Nephron (organoid): ENCODE data around the gene RNF130.

ENCODE experiments used
- H3K27ac Mint-ChIP-seq, 3 experiments: 2 replicates each; pipeline ENCODE4 v1.8.0; 2020; ENCODE audit warnings: mixed read lengths in 3 of 3, mild to moderate bottlenecking in 2 of 3, moderate library complexity in 1 of 3
- H3K27me3 Mint-ChIP-seq: 2 replicates; pipeline ENCODE4 v1.8.0; 2021; ENCODE audit warnings: low read depth, mild to moderate bottlenecking, moderate library complexity, mixed read lengths
- H3K36me3 Mint-ChIP-seq: 2 replicates; pipeline ENCODE4 v1.8.0; 2020; ENCODE audit warnings: low read depth, mixed read lengths
- H3K4me1 Mint-ChIP-seq: 2 replicates; pipeline ENCODE4 v1.8.0; 2020; ENCODE audit warnings: mixed read lengths
- H3K4me3 Mint-ChIP-seq, 3 experiments: 2 replicates each; pipeline ENCODE4 v1.8.0; 2020; ENCODE audit warnings: mild to moderate bottlenecking in 3 of 3, mixed read lengths in 3 of 3, moderate library complexity in 2 of 3
- H3K9me3 Mint-ChIP-seq: 2 replicates; pipeline ENCODE4 v1.8.0; 2020; ENCODE audit warnings: mixed read lengths
- TF ChIP-seq, protein P1 (sequence below), 3 experiments: fragments of 200-600 bp; sonication (generic); IDR thresholded peaks; one replicate each; pipeline ENCODE4 v1.5.0; 2021; ENCODE audit warnings: antibody characterized with exemption in 3 of 3; ENCODE audit not compliant: unreplicated experiment in 3 of 3

The RNF130 gene

DNA sequence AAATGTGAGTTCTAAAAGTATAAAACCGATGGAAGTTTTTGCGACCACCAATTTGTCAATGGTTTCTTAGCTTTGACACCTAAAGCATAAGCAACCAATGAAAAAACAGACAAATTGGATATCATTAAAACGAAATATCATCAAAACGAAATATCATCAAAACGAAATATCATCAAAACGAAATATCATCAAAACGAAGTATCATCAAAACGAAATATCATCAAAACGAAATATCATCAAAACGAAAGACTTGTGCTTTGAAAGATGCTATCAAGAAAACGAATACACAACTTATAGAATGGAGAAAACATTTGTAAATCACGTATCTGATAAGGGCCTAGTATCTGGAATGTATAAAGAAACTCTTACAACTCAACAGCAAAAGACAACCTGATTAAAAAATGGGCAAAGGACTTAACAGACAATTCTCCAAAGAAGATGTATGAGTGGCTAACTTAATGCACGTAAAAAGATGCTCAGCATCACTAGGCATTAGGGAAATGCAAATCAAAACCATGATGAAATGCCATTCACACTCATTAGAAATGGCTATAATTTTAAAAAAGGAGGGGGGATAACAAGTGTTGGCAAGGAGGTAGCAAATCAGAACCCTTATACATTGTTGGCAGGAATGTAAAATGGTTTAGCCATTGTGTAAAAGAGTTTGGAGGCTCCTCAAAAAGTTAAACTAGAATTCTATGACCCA lies 134.4 kb downstream of the RNF130 start:
- no peak overlapping the region for H3K4me3 Mint-ChIP-seq
- H3K27ac Mint-ChIP-seq, result no peak overlapping the region
- H3K36me3 Mint-ChIP-seq, result peaks cover 34% of the 10 kb centered on the region
- TF ChIP-seq, protein P1, sequence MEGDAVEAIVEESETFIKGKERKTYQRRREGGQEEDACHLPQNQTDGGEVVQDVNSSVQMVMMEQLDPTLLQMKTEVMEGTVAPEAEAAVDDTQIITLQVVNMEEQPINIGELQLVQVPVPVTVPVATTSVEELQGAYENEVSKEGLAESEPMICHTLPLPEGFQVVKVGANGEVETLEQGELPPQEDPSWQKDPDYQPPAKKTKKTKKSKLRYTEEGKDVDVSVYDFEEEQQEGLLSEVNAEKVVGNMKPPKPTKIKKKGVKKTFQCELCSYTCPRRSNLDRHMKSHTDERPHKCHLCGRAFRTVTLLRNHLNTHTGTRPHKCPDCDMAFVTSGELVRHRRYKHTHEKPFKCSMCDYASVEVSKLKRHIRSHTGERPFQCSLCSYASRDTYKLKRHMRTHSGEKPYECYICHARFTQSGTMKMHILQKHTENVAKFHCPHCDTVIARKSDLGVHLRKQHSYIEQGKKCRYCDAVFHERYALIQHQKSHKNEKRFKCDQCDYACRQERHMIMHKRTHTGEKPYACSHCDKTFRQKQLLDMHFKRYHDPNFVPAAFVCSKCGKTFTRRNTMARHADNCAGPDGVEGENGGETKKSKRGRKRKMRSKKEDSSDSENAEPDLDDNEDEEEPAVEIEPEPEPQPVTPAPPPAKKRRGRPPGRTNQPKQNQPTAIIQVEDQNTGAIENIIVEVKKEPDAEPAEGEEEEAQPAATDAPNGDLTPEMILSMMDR (IDR thresholded peaks at IDR 0.05; ENCODE audit: unreplicated experiment in 3 of 3), result no peak
- no peaks in the 10 kb centered on the region for H3K27me3 Mint-ChIP-seq
- peaks cover 6% of the 10 kb centered on the region for H3K9me3 Mint-ChIP-seq
- H3K4me1 Mint-ChIP-seq, result no peaks in the 10 kb centered on the region

DNA sequence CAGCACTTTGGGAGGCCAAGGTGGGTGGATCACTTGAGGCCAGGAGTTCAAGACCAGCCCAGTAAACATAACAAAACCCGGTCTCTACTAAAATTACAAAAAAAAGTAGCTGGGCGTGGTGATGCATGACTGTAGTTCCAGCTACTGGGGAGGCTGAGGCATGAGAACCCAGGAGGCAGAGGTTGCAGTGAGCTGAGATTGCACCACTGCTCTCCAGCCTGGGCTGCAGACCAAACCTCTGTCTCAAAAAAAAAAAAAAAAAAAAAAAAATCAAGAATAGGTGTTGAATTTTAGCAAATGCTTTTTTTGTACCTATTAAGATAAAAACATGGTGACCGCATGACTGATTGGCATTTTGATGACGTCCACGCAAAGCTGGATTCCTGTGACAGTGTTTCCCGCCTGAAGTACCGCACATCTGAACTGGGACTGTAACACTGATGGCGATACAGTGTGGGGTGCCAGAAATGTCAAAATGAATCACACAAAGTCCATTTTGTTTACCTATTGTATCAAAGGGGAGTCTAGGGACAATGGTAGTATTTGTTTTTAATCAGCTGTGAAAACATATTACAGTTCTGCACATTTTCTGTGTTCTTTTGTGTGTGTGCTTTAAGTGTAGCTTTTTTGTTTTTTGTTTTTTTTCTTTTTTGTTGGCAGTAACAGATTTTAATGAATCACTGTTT lies 140.6 kb downstream of the RNF130 start:
- Mint-ChIP-seq H3K36me3 (peaks cover 10% of the 10 kb centered on the region), H3K27me3 (no peaks in the 10 kb centered on the region), H3K27ac (no peak overlapping the region), H3K4me1 (no peaks in the 10 kb centered on the region), H3K4me3 (no peak overlapping the region), H3K9me3 (peaks cover 5% of the 10 kb centered on the region)
- TF ChIP-seq, protein P1 (IDR thresholded peaks at IDR 0.05; ENCODE audit: unreplicated experiment in 3 of 3), result no peak

DNA sequence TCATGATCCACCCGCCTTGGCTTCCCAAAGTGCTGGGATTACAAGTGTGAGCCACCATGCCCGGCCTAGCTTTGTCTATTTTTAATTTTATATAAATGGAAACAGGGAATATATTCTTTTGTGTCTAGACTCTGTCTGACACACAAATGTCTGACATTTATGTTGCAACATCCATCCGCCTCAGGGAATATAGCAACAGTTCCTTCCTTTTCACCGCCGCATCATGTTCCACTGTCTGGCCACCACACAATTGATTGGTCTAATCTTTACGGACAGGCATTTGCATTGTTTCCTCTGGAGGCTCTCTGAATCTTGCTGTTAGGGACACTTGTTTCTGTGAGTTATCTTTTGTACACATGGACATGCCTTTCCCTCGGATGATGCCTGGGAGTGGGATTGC lies 143.7 kb downstream of the RNF130 start:
- TF ChIP-seq, protein P1 (IDR thresholded peaks at IDR 0.05; ENCODE audit: unreplicated experiment in 3 of 3), result no peak
- Mint-ChIP-seq H3K4me3 (no peak overlapping the region), H3K36me3 (no peaks in the 10 kb centered on the region), H3K27me3 (no peaks in the 10 kb centered on the region), H3K4me1 (no peaks in the 10 kb centered on the region), H3K27ac (peak overlapping the region in 2 of 3 experiments; percentile 42 to 78), H3K9me3 (peaks cover 7% of the 10 kb centered on the region)

DNA sequence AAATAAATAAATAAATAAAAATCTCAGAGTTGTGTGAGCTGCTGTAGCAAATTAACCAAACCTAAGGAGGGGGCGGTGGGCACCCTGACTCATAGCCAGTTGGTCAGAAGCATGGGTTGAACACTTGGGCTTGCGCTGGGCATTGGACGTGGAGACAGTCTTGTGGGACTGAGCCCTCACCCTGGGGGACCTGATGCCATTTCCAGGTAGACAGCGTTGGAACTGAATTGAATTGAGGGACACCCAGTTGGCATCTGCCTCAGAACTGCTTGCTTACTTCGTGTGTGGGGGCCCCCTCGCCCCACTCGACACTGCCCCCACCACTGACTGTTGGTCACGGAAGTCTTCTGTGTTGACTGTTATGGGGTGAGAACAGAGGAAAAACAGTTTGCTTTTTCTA lies 144.9 kb downstream of the RNF130 start:
- Mint-ChIP-seq H3K4me3 (no peak overlapping the region), H3K9me3 (peaks cover 7% of the 10 kb centered on the region), H3K4me1 (no peaks in the 10 kb centered on the region), H3K27me3 (no peaks in the 10 kb centered on the region), H3K27ac (no peak overlapping the region), H3K36me3 (no peaks in the 10 kb centered on the region)
- TF ChIP-seq, protein P1 (IDR thresholded peaks at IDR 0.05; ENCODE audit: unreplicated experiment in 3 of 3), result no peak

DNA sequence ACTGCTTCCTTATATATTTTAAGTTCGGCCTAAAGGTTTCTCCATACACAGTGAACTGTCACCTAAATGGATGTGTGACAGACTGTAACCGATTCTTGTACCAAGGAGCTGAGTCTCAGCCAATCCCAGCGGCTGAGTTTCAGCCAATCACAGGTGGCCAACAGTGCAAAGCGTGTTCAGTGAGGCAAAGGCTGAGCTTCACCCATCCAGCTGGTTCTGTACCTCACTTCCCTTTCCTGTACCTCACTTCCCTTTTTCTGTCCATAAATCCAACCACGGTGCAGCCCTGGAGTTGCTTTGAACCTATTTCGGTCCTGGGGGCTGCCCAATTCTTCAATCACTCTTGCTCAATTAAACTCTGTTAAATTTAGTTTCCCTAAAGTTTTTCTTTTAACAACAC lies 148.1 kb downstream of the RNF130 start:
- H3K27ac Mint-ChIP-seq, result no peak overlapping the region
- no peaks in the 10 kb centered on the region for H3K4me1 Mint-ChIP-seq
- H3K9me3 Mint-ChIP-seq, result peaks cover 7% of the 10 kb centered on the region
- TF ChIP-seq, protein P1 (IDR thresholded peaks at IDR 0.05; ENCODE audit: unreplicated experiment in 3 of 3), result no peak
- H3K27me3 Mint-ChIP-seq, result peaks cover 3% of the 10 kb centered on the region
- no peak overlapping the region for H3K4me3 Mint-ChIP-seq
- H3K36me3 Mint-ChIP-seq, result no peaks in the 10 kb centered on the region

DNA sequence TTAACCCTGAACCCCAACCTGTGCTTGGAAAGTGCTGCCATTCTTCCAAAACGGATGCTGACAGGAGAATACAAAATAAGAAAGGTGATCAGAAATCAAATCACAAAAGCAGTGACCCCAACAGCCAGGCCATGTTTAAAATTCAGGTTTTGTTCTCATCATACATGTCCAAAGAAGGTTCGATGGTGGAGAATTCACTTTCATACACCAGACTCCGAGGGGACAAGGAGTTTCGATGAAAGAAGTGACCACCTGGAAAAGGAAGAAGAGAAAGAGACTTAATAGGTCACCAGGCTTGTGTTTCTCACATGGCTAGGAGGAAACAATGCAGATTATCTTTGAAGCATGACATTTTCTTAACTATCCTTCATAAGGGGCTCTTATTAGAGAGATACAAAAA lies 151.4 kb downstream of the RNF130 start:
- no peak overlapping the region for H3K4me3 Mint-ChIP-seq
- H3K27me3 Mint-ChIP-seq, result peaks cover 4% of the 10 kb centered on the region
- H3K27ac Mint-ChIP-seq, result no peak overlapping the region
- H3K4me1 Mint-ChIP-seq, result no peaks in the 10 kb centered on the region
- no peaks in the 10 kb centered on the region for H3K36me3 Mint-ChIP-seq
- TF ChIP-seq, protein P1 (IDR thresholded peaks at IDR 0.05; ENCODE audit: unreplicated experiment in 3 of 3), result no peak
- no peaks in the 10 kb centered on the region for H3K9me3 Mint-ChIP-seq
